ENCODE data around the gene FRRS1.

Gene FRRS1

DNA sequence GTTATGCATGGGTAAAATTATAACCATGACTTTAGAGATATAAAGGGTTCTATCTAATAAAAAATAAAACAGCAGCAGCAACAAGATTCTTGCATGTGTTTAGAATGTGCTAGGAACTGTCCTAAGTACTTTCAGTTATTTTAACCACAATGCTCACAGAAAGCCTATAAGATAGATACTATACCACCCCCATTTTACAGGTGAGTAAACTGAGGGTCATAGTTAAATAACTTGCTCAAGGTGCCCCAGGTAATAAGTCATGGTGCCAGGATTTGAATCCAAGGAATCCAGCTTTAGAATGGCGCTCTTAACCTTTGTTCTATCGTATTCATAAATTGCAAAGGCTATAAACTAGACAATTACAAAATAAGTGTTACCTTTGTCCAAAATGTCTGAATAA is 53.4 kb downstream of the FRRS1 start:
- Histone ChIP-seq H3K27me3 (replicated peaks) (no peaks in the 10 kb centered on the region), H3K27ac (no peak overlapping the region), H3K36me3 (replicated peaks) (no peaks in the 10 kb centered on the region), H3K4me3 (ENCODE audit: low read depth, low read length) (no peak overlapping the region)
- in situ Hi-C loops (cut with HindIII; ENCODE audit: low pct_ligation_motif_present, low sequenced_read_pairs): no loop called here
- DNase-seq: no peak
- TF ChIP-seq, protein P1, sequence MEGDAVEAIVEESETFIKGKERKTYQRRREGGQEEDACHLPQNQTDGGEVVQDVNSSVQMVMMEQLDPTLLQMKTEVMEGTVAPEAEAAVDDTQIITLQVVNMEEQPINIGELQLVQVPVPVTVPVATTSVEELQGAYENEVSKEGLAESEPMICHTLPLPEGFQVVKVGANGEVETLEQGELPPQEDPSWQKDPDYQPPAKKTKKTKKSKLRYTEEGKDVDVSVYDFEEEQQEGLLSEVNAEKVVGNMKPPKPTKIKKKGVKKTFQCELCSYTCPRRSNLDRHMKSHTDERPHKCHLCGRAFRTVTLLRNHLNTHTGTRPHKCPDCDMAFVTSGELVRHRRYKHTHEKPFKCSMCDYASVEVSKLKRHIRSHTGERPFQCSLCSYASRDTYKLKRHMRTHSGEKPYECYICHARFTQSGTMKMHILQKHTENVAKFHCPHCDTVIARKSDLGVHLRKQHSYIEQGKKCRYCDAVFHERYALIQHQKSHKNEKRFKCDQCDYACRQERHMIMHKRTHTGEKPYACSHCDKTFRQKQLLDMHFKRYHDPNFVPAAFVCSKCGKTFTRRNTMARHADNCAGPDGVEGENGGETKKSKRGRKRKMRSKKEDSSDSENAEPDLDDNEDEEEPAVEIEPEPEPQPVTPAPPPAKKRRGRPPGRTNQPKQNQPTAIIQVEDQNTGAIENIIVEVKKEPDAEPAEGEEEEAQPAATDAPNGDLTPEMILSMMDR (IDR thresholded peaks at IDR 0.05; ENCODE audit: low read depth, low read length, missing control alignments): no peak

GRCh38 chr1:99710994-99711393 is 55.4 kb downstream of the FRRS1 start:
- H3K36me3 ChIP-seq (replicated peaks): no peaks in the 10 kb centered on the region
- DNase-seq: no peak
- TF ChIP-seq, protein P1 (IDR thresholded peaks at IDR 0.05; ENCODE audit: low read depth, low read length, missing control alignments): no peak
- no peaks in the 10 kb centered on the region for H3K27me3 ChIP-seq (replicated peaks)
- H3K4me3 ChIP-seq (ENCODE audit: low read depth, low read length): no peak overlapping the region
- no peak overlapping the region for H3K27ac ChIP-seq
- in situ Hi-C loops (cut with HindIII; ENCODE audit: low pct_ligation_motif_present, low sequenced_read_pairs): no loop called here

GRCh38 chr1:99707535-99708142 is 58.8 kb downstream of the FRRS1 start:
- no peaks in the 10 kb centered on the region for H3K36me3 ChIP-seq (replicated peaks)
- in situ Hi-C loops (cut with HindIII; ENCODE audit: low pct_ligation_motif_present, low sequenced_read_pairs): no loop called here
- peak; percentile 79 for DNase-seq
- TF ChIP-seq, protein P1 (IDR thresholded peaks at IDR 0.05; ENCODE audit: low read depth, low read length, missing control alignments): peak; percentile 85
- no peak overlapping the region for H3K4me3 ChIP-seq (ENCODE audit: low read depth, low read length)
- H3K27me3 ChIP-seq (replicated peaks): no peaks in the 10 kb centered on the region
- H3K27ac ChIP-seq: no peak overlapping the region

DNA sequence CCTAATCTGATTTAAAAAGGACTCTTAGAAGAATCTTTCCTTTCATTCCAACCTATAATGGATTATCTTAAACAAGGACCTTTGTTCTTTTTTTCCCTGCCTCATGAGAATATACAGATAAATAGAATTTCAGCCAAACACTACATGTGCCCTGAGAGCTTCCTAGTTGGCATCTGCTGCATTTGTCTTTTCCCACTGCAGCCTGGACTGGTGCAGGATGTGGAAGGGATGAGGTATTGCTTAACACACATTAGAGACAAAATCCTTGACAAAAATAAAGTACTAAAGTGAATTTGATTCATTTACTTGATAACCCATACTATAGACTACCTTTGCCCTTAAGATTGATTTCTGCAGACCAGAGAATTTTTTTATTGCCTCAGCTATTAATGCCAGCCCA is 61.0 kb downstream of the FRRS1 start:
- in situ Hi-C loops (cut with HindIII; ENCODE audit: low pct_ligation_motif_present, low sequenced_read_pairs): no loop called here
- TF ChIP-seq, protein P1 (IDR thresholded peaks at IDR 0.05; ENCODE audit: low read depth, low read length, missing control alignments): no peak
- Histone ChIP-seq H3K36me3 (replicated peaks) (no peaks in the 10 kb centered on the region), H3K4me3 (ENCODE audit: low read depth, low read length) (no peak overlapping the region), H3K27me3 (replicated peaks) (no peaks in the 10 kb centered on the region), H3K27ac (no peak overlapping the region)
- no peak for DNase-seq

DNA sequence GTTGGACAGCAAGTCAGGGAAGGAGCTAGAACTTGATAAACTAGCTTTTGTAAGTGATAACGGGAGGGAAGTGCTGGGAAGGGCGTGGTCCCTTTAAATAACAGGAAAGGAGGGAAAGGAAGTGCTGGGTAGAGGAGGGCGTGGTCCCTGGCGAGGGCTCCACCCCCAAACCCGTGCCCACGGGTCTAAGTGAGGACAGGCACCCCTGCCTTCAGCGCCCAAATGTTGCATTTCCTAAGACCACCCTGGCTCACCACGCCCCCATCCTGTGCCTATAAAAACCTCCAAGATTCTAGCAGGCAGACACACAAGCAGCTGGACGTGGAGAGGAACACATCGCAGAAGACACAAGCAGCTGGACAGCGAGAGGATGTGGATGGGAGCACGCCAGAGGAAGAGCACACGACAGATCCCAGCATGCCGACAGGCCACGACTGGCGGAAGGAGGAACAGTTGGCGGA is 62.0 kb downstream of the FRRS1 start:
- in situ Hi-C loops (cut with HindIII; ENCODE audit: low pct_ligation_motif_present, low sequenced_read_pairs): no loop called here
- Histone ChIP-seq H3K27me3 (replicated peaks) (no peaks in the 10 kb centered on the region), H3K36me3 (replicated peaks) (no peaks in the 10 kb centered on the region)

More for the DNA sequence above, 62.0 kb downstream of the FRRS1 start:
- Histone ChIP-seq H3K27ac (no peak overlapping the region), H3K4me3 (ENCODE audit: low read depth, low read length) (no peak overlapping the region)
- TF ChIP-seq, protein P1 (IDR thresholded peaks at IDR 0.05; ENCODE audit: low read depth, low read length, missing control alignments): no peak
- no peak for DNase-seq
